SU-DHL-6 (cell line): ENCODE measurements around the gene GPR4.

ENCODE experiments used
- H2AFZ ChIP-seq: fragments of 200-600 bp; sonication (generic); 2 replicates; pipeline ENCODE4 v1.6.1; 2014; ENCODE audit warnings: low read depth, mild to moderate bottlenecking, moderate library complexity, mixed read lengths, antibody characterized with exemption, low read length; ENCODE audit not compliant: severe bottlenecking
- H3F3A ChIP-seq: fragments of 200-600 bp; shearing (Covaris generic); 2 replicates; pipeline ENCODE4 v1.6.0; 2016; ENCODE audit warnings: antibody characterized with exemption, mild to moderate bottlenecking; ENCODE audit not compliant: insufficient read depth
- H3K27ac ChIP-seq: fragments of 200-600 bp; sonication (generic); 2 replicates; pipeline ENCODE4 v1.5.1; 2016; ENCODE audit warnings: low read depth, mild to moderate bottlenecking, low read length, moderate library complexity, mixed read lengths
- H3K27me3 ChIP-seq: fragments of 200-600 bp; sonication (generic), shearing (Covaris generic); 2 replicates; pipeline ENCODE4 v1.6.0; 2014; ENCODE audit warnings: mild to moderate bottlenecking, low read length
- H3K36me3 ChIP-seq: fragments of 200-600 bp; sonication (generic); 2 replicates; pipeline ENCODE4 v1.6.1; 2014; ENCODE audit warnings: mild to moderate bottlenecking, low read length, mixed read lengths
- H3K4me2 ChIP-seq: fragments of 300-600, 200-600 bp; shearing (Covaris generic), sonication (generic); 2 replicates; pipeline ENCODE4 v1.6.0; 2014; ENCODE audit warnings: low read length, low read depth, mild to moderate bottlenecking; ENCODE audit not compliant: poor library complexity, severe bottlenecking
- H3K4me3 ChIP-seq: fragments of 200-600 bp; sonication (generic); 2 replicates; pipeline ENCODE4 v1.5.1; 2014; ENCODE audit warnings: antibody characterized with exemption, low read length, mild to moderate bottlenecking, mixed read lengths; ENCODE audit not compliant: insufficient read depth, poor library complexity, severe bottlenecking
- H3K79me2 ChIP-seq: fragments of 200-600 bp; sonication (generic); 2 replicates; pipeline ENCODE4 v1.6.1; 2014; ENCODE audit warnings: mild to moderate bottlenecking, low read length, moderate library complexity; ENCODE audit not compliant: insufficient read depth
- H3K9ac ChIP-seq: fragments of 200-600 bp; sonication (generic); 2 replicates; pipeline ENCODE4 v1.7.0; 2014; ENCODE audit warnings: mild to moderate bottlenecking, low read length
- H3K9me2 ChIP-seq: fragments of 200-600 bp; sonication (generic); replicated peaks from 2 replicates; pipeline ENCODE4 v1.6.1; 2014; ENCODE audit warnings: low read length; ENCODE audit not compliant: insufficient read depth
- H3K9me3 ChIP-seq: fragments of 200-600 bp; sonication (generic); 2 replicates; pipeline ENCODE4 v1.6.1; 2014; ENCODE audit warnings: low read length, mixed read lengths; ENCODE audit not compliant: insufficient read depth
- H4K20me1 ChIP-seq: fragments of 200-600 bp; sonication (generic); 2 replicates; pipeline ENCODE4 v1.6.1; 2014; ENCODE audit warnings: low read depth, mild to moderate bottlenecking, antibody characterized with exemption, low read length, moderate library complexity, mixed read lengths
- EZH2phosphoT487 ChIP-seq: fragments of 200-600 bp; sonication (generic), shearing (Covaris generic); conservative IDR thresholded peaks from 2 replicates; pipeline ENCODE4 v1.6.1; 2018; ENCODE audit warnings: mild to moderate bottlenecking, antibody characterized with exemption, low read length, moderate library complexity, mixed read lengths
- TF ChIP-seq, protein P1 (sequence below): fragments of 200-600 bp; sonication (generic); IDR thresholded peaks from one replicate; pipeline ENCODE4 v1.5.1; 2017; ENCODE audit warnings: antibody characterized with exemption, mild to moderate bottlenecking, low read length, moderate library complexity; ENCODE audit not compliant: insufficient read depth, poor library complexity, severe bottlenecking

The GPR4 gene

DNA sequence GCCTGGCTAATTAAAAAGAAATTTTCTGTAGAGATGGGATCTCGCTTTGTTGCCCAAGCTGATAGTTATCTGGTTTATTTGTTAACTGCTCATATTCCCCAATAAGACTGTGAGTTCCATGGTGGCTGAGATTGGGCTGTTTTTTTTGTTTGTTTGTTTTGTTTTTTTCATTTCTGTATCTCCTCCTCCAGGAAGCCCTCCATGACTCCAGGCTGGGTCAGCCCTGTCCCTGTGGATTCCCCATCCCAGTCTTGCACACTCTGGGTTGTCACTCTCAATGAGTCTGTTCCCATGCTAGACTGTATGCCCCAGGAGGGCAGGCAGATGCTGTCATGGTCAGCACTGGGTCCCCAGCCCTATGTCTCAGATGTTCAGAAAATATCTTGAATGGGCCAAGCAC, 34.3 kb upstream of the GPR4 start:
- Histone ChIP-seq H3K9ac (no peak overlapping the region), H2AFZ (no peak overlapping the region), H3K4me2 (no peak overlapping the region), H3K9me3 (no peaks in the 10 kb centered on the region), H3K36me3 (no peaks in the 10 kb centered on the region), H3K27ac (no peak overlapping the region), H3K79me2 (peaks cover 9% of the 10 kb centered on the region; the same call in 1 of the 2 replicates), H4K20me1 (no peaks in the 10 kb centered on the region), H3K4me3 (no peak overlapping the region), H3K9me2 (no peaks in the 10 kb centered on the region), H3K27me3 (no peaks in the 10 kb centered on the region), H3F3A (peaks cover 3% of the 10 kb centered on the region)
- no peak for TF ChIP-seq EZH2phosphoT487
- TF ChIP-seq, protein P1, sequence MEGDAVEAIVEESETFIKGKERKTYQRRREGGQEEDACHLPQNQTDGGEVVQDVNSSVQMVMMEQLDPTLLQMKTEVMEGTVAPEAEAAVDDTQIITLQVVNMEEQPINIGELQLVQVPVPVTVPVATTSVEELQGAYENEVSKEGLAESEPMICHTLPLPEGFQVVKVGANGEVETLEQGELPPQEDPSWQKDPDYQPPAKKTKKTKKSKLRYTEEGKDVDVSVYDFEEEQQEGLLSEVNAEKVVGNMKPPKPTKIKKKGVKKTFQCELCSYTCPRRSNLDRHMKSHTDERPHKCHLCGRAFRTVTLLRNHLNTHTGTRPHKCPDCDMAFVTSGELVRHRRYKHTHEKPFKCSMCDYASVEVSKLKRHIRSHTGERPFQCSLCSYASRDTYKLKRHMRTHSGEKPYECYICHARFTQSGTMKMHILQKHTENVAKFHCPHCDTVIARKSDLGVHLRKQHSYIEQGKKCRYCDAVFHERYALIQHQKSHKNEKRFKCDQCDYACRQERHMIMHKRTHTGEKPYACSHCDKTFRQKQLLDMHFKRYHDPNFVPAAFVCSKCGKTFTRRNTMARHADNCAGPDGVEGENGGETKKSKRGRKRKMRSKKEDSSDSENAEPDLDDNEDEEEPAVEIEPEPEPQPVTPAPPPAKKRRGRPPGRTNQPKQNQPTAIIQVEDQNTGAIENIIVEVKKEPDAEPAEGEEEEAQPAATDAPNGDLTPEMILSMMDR, result no peak

- no peak overlapping the region for H3K4me3 ChIP-seq
- no peaks in the 10 kb centered on the region for H3K36me3 ChIP-seq
- peaks cover 2% of the 10 kb centered on the region; the same call in 1 of the 2 replicates for H3F3A ChIP-seq
- no peak for TF ChIP-seq EZH2phosphoT487
- TF ChIP-seq, protein P1, result no peak
- no peaks in the 10 kb centered on the region for H3K27me3 ChIP-seq
- H2AFZ ChIP-seq, result no peak overlapping the region
- no peak overlapping the region for H3K4me2 ChIP-seq
- H3K27ac ChIP-seq, result no peak overlapping the region
- no peaks in the 10 kb centered on the region for H3K79me2 ChIP-seq
- no peaks in the 10 kb centered on the region for H3K9me3 ChIP-seq
- no peaks in the 10 kb centered on the region for H4K20me1 ChIP-seq
- H3K9me2 ChIP-seq, result no peaks in the 10 kb centered on the region
- no peak overlapping the region for H3K9ac ChIP-seq
These were observed 30.6 kb upstream of the GPR4 start for GRCh38 chr19:45632468-45633196.

- Histone ChIP-seq H3K4me2 (no peak overlapping the region), H3K9ac (no peak overlapping the region)
These were observed 28.5 kb upstream of the GPR4 start for GRCh38 chr19:45630463-45630862.

More at GRCh38 chr19:45630463-45630862, 28.5 kb upstream of the GPR4 start:
- no peaks in the 10 kb centered on the region for H3K9me2 ChIP-seq
- TF ChIP-seq, protein P1, result no peak
- H3K27me3 ChIP-seq, result no peaks in the 10 kb centered on the region
- no peaks in the 10 kb centered on the region for H3K79me2 ChIP-seq
- H3F3A ChIP-seq, result peaks cover 2% of the 10 kb centered on the region; the same call in 1 of the 2 replicates
- peaks cover 2% of the 10 kb centered on the region; the same call in 1 of the 2 replicates for H3K36me3 ChIP-seq
- H4K20me1 ChIP-seq, result no peaks in the 10 kb centered on the region
- no peak overlapping the region for H3K4me3 ChIP-seq
- H3K27ac ChIP-seq, result no peak overlapping the region
- H2AFZ ChIP-seq, result no peak overlapping the region
- H3K9me3 ChIP-seq, result no peaks in the 10 kb centered on the region
